ENCODE results near the gene VAMP3. TPM values are rescaled to one million over a fixed set of nuclear protein-coding genes. Genes with fewer than 3 reads are reported as not detected.

Gene VAMP3
- total and polyA plus RNA-seq, 9 of the 15 experiments (the other 6 are each of a cell fraction or from before 2014, with no cell fraction given) = 27.1 to 71.3 (median 47.5) TPM

- no peak for TF ChIP-seq RREB1 (CRISPR knock-in tag; IDR thresholded peaks at IDR 0.05)
- TF ChIP-seq RUNX1 (IDR thresholded peaks at IDR 0.05; ENCODE audit: low read depth) = no peak
- no peak for TF ChIP-seq ZNF121 (CRISPR knock-in tag; conservative IDR thresholded peaks at IDR 0.05)
- no peak for TF ChIP-seq BCLAF1 (IDR thresholded peaks at IDR 0.05; ENCODE audit: borderline replicate concordance in 1 of 2, control insufficient read depth in 1 of 2, low read depth in 2 of 2, low read length in 1 of 2)
- TF ChIP-seq COPS2 (conservative IDR thresholded peaks at IDR 0.05) = no peak
- no peak for TF ChIP-seq GABPB2 (CRISPR knock-in tag; conservative IDR thresholded peaks at IDR 0.05)
- TF ChIP-seq PBX2 (CRISPR knock-in tag; IDR thresholded peaks at IDR 0.05; ENCODE audit: low read depth) = no peak
- TF ChIP-seq PBX2 (tag; conservative IDR thresholded peaks at IDR 0.05; ENCODE audit: low read depth) = no peak
- TF ChIP-seq E2F8 (IDR thresholded peaks at IDR 0.05; ENCODE audit: low read depth, partially characterized antibody) = peak; percentile 94
- no peak for TF ChIP-seq YBX1 (IDR thresholded peaks at IDR 0.05)
- no peak for TF ChIP-seq CCNT2 (IDR thresholded peaks at IDR 0.05; ENCODE audit: borderline replicate concordance, extremely low read depth, insufficient read length, low read depth, low read length)
- TF ChIP-seq KLF1 (tag; IDR thresholded peaks at IDR 0.05) = no peak
These were observed 56.2 kb downstream of the VAMP3 start (continued) for GRCh38 chr1:7827126-7827955.
